HEK293 (cell line): ENCODE measurements around the gene NUDT6.

ENCODE experiments used
- CTCF ChIA-PET: fragments of 350-600 bp; formaldehyde crosslinking; extraction: SDS; loops from one replicate; lab custom pipeline; 2021; ENCODE audit warnings: antibody characterized with exemption; lab: Yijun Ruan, JAX
- POLR2A ChIA-PET: fragments of 300-600 bp; formaldehyde crosslinking; extraction: SDS; loops from one replicate; lab custom pipeline; 2020; ENCODE audit warnings: antibody characterized with exemption, inconsistent platforms; lab: Yijun Ruan, JAX
- H3K27ac ChIP-seq: fragments of 200-500 bp; sonication (Bioruptor generic); 2 replicates; pipeline ENCODE4 v1.5.1; 2014; ENCODE audit warnings: low read depth, low read length, control low read depth, inconsistent platforms; ENCODE audit errors: extremely low read depth
- H3K36me3 ChIP-seq, 2 experiments: fragments of 200-500 bp in 1 of 2; sonication (Bioruptor generic) in 1 of 2; 1 replicate in 1 of 2; 2 replicates in 1 of 2; pipeline ENCODE4 v1.5.1; 2014 to 2017; ENCODE audit warnings: inconsistent platforms in 2 of 2, low read length in 2 of 2; ENCODE audit not compliant: control insufficient read depth in 2 of 2, insufficient read depth in 1 of 2
- H3K4me1 ChIP-seq: fragments of 200-500 bp; sonication (Bioruptor generic); 2 replicates; pipeline ENCODE4 v1.5.1; 2014; ENCODE audit warnings: mild to moderate bottlenecking, low read length, inconsistent platforms; ENCODE audit not compliant: control insufficient read depth, insufficient read depth
- H3K4me3 ChIP-seq: 2 replicates; pipeline ENCODE4 v1.5.1; 2011; ENCODE audit warnings: low read depth, mild to moderate bottlenecking, control low read depth, low read length, moderate library complexity
- H3K9me3 ChIP-seq: fragments of 200-500 bp; sonication (Bioruptor generic); 2 replicates; pipeline ENCODE4 v1.5.1; 2014; ENCODE audit warnings: low read depth, low read length, inconsistent platforms; ENCODE audit not compliant: control insufficient read depth, insufficient read depth
- KLF10 ChIP-seq: fragments of 450-650 bp; IDR thresholded peaks from 2 replicates; pipeline ENCODE4 v1.5.1; 2018; ENCODE audit warnings: missing biosample characterization, mild to moderate bottlenecking, missing genetic modification characterization
- OVOL3 ChIP-seq: fragments of 450-650 bp; formaldehyde crosslinking; IDR thresholded peaks from 2 replicates; pipeline ENCODE4 v1.5.1; 2016; ENCODE audit warnings: missing biosample characterization, missing genetic modification characterization
- PRDM10 ChIP-seq: fragments of 450-650 bp; formaldehyde crosslinking; IDR thresholded peaks from 2 replicates; pipeline ENCODE4 v1.5.1; 2016; ENCODE audit warnings: missing biosample characterization, missing genetic modification characterization
- SP2 ChIP-seq: fragments of 450-650 bp; formaldehyde crosslinking; IDR thresholded peaks from 2 replicates; pipeline ENCODE4 v1.5.1; 2016; ENCODE audit warnings: missing biosample characterization, missing genetic modification characterization
- WT1 ChIP-seq: fragments of 450-650 bp; formaldehyde crosslinking; IDR thresholded peaks from 2 replicates; pipeline ENCODE4 v1.5.1; 2016; ENCODE audit warnings: missing biosample characterization, missing genetic modification characterization
- ZBTB1 ChIP-seq: fragments of 450-650 bp; formaldehyde crosslinking; IDR thresholded peaks from 2 replicates; pipeline ENCODE4 v1.5.1; 2016; ENCODE audit warnings: missing biosample characterization, missing genetic modification characterization
- ZBTB49 ChIP-seq: fragments of 450-650 bp; formaldehyde crosslinking; IDR thresholded peaks from 2 replicates; pipeline ENCODE4 v1.5.1; 2016; ENCODE audit warnings: missing biosample characterization, missing genetic modification characterization, low read depth
- ZBTB8A ChIP-seq: fragments of 450-650 bp; formaldehyde crosslinking; IDR thresholded peaks from 2 replicates; pipeline ENCODE4 v1.5.1; 2016; ENCODE audit warnings: missing biosample characterization, missing genetic modification characterization
- ZNF157 ChIP-seq: fragments of 450-650 bp; formaldehyde crosslinking; IDR thresholded peaks from 2 replicates; pipeline ENCODE4 v1.5.1; 2016; ENCODE audit warnings: missing biosample characterization, missing genetic modification characterization
- ZNF311 ChIP-seq: fragments of 450-650 bp; formaldehyde crosslinking; IDR thresholded peaks from 2 replicates; pipeline ENCODE4 v1.5.1; 2017; ENCODE audit warnings: missing biosample characterization, missing genetic modification characterization, borderline replicate concordance
- ZNF398 ChIP-seq: fragments of 450-650 bp; formaldehyde crosslinking; IDR thresholded peaks from 2 replicates; pipeline ENCODE4 v1.5.1; 2017; ENCODE audit warnings: missing biosample characterization, missing genetic modification characterization
- ZNF518A ChIP-seq: fragments of 450-650 bp; formaldehyde crosslinking; conservative IDR thresholded peaks from 2 replicates; pipeline ENCODE4 v1.5.1; 2016; ENCODE audit warnings: low read depth, missing biosample characterization, missing genetic modification characterization
- ZNF521 ChIP-seq: fragments of 450-650 bp; formaldehyde crosslinking; IDR thresholded peaks from 2 replicates; pipeline ENCODE4 v1.5.1; 2017; ENCODE audit warnings: missing biosample characterization, mild to moderate bottlenecking, missing genetic modification characterization
- ZNF624 ChIP-seq: fragments of 450-650 bp; formaldehyde crosslinking; IDR thresholded peaks from 2 replicates; pipeline ENCODE4 v1.5.1; 2017; ENCODE audit warnings: missing biosample characterization, missing genetic modification characterization

Gene NUDT6

GRCh38 chr4:122912810-122913575 is 9.4 kb downstream of the NUDT6 start:
- CTCF ChIA-PET: interaction anchor here (0.6 to 2.2 kb wide), 6 partner anchors 13 to 155 kb away, joined by 3 to 19 read pairs (median 4); no protein-coding TSS in a partner anchor
- TF ChIP-seq ZBTB8A (tag by site-specific recombination): no peak
- H3K4me3 ChIP-seq: no peak overlapping the region
- no peak overlapping the region for H3K27ac ChIP-seq
- no peaks in the 10 kb centered on the region for H3K9me3 ChIP-seq
- peaks cover 0 to 24% of the 10 kb centered on the region in 2 experiments; a peak in 2 of 3 replicates for H3K36me3 ChIP-seq
- H3K4me1 ChIP-seq: no peaks in the 10 kb centered on the region
- POLR2A ChIA-PET: no interaction called here

- ChIA-PET CTCF (interaction anchor here (0.9 kb wide), 1 partner anchor 153 kb away, joined by 3 read pairs; no protein-coding TSS in a partner anchor), POLR2A (no interaction called here)
- H3K36me3 ChIP-seq: peaks cover 0 to 22% of the 10 kb centered on the region in 2 experiments; a peak in 2 of 3 replicates
- no peaks in the 10 kb centered on the region for H3K4me1 ChIP-seq
- no peaks in the 10 kb centered on the region for H3K9me3 ChIP-seq
- no peak overlapping the region for H3K4me3 ChIP-seq
- no peak overlapping the region for H3K27ac ChIP-seq
- TF ChIP-seq ZBTB49 (tag by site-specific recombination) (no peak), ZBTB1 (no peak)
Observed at GRCh38 chr4:122911588-122911987, 10.8 kb downstream of the NUDT6 start.

GRCh38 chr4:122909683-122910082 is 12.7 kb downstream of the NUDT6 start:
- no peak overlapping the region for H3K4me3 ChIP-seq
- H3K27ac ChIP-seq: no peak overlapping the region
- TF ChIP-seq KLF10 (tag by site-specific recombination): no peak
- no peak for TF ChIP-seq ZNF398
- no peak for TF ChIP-seq ZNF518A (tag by site-specific recombination)
- TF ChIP-seq WT1 (tag by site-specific recombination): no peak
- TF ChIP-seq ZNF521 (tag by site-specific recombination): no peak
- no peak for TF ChIP-seq OVOL3 (tag by site-specific recombination)
- no peak for TF ChIP-seq SP2
- TF ChIP-seq ZNF624 (tag by site-specific recombination): no peak
- TF ChIP-seq PRDM10: no peak
- TF ChIP-seq ZNF157 (tag by site-specific recombination): no peak
- no peak for TF ChIP-seq ZNF311 (tag by site-specific recombination)
- TF ChIP-seq, all 188 proteins: peak for 0
- Histone ChIP-seq H3K36me3 (peaks cover 0 to 13% of the 10 kb centered on the region in 2 experiments; a peak in 1 of 3 replicates), H3K9me3 (no peaks in the 10 kb centered on the region), H3K4me1 (no peaks in the 10 kb centered on the region)
- POLR2A ChIA-PET: no interaction called here
- CTCF ChIA-PET: no interaction called here
